ENCODE results near the gene METTL3.

The METTL3 gene

DNA sequence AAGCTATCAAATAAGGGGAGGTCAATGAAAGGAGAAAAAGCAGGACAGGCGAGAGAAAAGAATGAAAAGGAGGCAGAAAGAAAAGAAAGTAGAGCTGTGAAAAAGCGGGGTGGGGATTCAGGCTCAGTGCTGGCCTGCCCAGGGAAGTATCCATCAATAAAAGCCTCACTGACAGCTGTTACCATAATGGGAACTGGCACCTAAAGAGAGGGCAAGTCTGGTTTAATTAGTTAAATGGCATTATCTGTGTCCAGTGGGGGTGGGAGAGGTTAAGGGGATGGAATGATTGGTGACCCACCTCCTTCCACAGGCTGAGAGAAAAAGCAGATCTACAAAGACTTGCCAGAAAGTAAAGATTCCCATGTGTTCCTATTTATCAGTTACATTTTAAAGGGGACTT is 7.6 kb upstream of the METTL3 start:
- Histone ChIP-seq H3K27ac (ENCODE audit: low read length) (no peak overlapping the region), H3K27me3 (replicated peaks; ENCODE audit: insufficient read depth, low read length) (no peaks in the 10 kb centered on the region), H2AFZ (ENCODE audit: low read length) (no peak overlapping the region), H3K4me2 (ENCODE audit: low read depth, low read length) (no peak overlapping the region), H3K4me1 (ENCODE audit: low read length) (no peaks in the 10 kb centered on the region), H3K79me2 (ENCODE audit: low read length) (no peaks in the 10 kb centered on the region), H3K9me3 (replicated peaks; ENCODE audit: insufficient read depth, low read length) (no peaks in the 10 kb centered on the region), H3K9me2 (replicated peaks; ENCODE audit: insufficient read depth, low read length) (no peaks in the 10 kb centered on the region), H3K9ac (ENCODE audit: low read length) (no peak overlapping the region), H3K4me3 (ENCODE audit: low read length) (no peak overlapping the region), H4K20me1 (ENCODE audit: insufficient read depth, low read length) (no peaks in the 10 kb centered on the region), H3F3A (ENCODE audit: insufficient read depth, low read length) (no peaks in the 10 kb centered on the region), H3K36me3 (replicated peaks; ENCODE audit: insufficient read depth, low read length) (no peaks in the 10 kb centered on the region)
- DNase-seq: no peak
- TF ChIP-seq EZH2phosphoT487 (IDR thresholded peaks at IDR 0.05; ENCODE audit: low read length): no peak
- TF ChIP-seq, protein P1, sequence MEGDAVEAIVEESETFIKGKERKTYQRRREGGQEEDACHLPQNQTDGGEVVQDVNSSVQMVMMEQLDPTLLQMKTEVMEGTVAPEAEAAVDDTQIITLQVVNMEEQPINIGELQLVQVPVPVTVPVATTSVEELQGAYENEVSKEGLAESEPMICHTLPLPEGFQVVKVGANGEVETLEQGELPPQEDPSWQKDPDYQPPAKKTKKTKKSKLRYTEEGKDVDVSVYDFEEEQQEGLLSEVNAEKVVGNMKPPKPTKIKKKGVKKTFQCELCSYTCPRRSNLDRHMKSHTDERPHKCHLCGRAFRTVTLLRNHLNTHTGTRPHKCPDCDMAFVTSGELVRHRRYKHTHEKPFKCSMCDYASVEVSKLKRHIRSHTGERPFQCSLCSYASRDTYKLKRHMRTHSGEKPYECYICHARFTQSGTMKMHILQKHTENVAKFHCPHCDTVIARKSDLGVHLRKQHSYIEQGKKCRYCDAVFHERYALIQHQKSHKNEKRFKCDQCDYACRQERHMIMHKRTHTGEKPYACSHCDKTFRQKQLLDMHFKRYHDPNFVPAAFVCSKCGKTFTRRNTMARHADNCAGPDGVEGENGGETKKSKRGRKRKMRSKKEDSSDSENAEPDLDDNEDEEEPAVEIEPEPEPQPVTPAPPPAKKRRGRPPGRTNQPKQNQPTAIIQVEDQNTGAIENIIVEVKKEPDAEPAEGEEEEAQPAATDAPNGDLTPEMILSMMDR (IDR thresholded peaks at IDR 0.05; ENCODE audit: low read length): no peak
- no peak for TF ChIP-seq EZH2 (optimal IDR thresholded peaks at IDR 0.05; ENCODE audit: low read depth, low read length)

DNA sequence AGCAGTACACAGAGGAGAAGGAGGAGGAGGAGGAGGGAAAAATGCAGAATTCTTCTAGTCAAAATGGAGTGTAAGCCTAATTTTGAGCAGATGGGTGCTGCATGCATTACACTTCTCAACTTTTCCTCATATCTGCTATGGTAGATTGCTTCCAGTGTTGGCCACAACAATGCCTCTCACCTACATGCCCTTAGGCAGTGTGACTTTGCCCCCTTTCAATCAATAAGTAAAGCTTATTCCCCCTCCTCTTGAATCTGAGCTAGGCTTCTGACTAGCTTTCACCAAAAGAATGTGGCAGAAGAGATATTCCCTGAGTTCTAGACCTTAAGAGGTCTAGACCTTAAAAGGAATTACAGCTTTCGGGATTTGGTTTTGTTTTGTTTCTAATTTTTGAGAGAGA is 3.2 kb upstream of the METTL3 start:
- Histone ChIP-seq H3K79me2 (ENCODE audit: low read length) (peaks cover 18% of the 10 kb centered on the region), H3K27me3 (replicated peaks; ENCODE audit: insufficient read depth, low read length) (no peaks in the 10 kb centered on the region), H3K4me2 (ENCODE audit: low read depth, low read length) (no peak overlapping the region), H3K4me1 (ENCODE audit: low read length) (no peaks in the 10 kb centered on the region), H3F3A (ENCODE audit: insufficient read depth, low read length) (no peaks in the 10 kb centered on the region), H3K9me2 (replicated peaks; ENCODE audit: insufficient read depth, low read length) (no peaks in the 10 kb centered on the region), H2AFZ (ENCODE audit: low read length) (no peak overlapping the region), H3K27ac (ENCODE audit: low read length) (no peak overlapping the region), H3K36me3 (replicated peaks; ENCODE audit: insufficient read depth, low read length) (no peaks in the 10 kb centered on the region), H3K9me3 (replicated peaks; ENCODE audit: insufficient read depth, low read length) (no peaks in the 10 kb centered on the region), H4K20me1 (ENCODE audit: insufficient read depth, low read length) (no peaks in the 10 kb centered on the region), H3K9ac (ENCODE audit: low read length) (no peak overlapping the region), H3K4me3 (ENCODE audit: low read length) (no peak overlapping the region)
- no peak for DNase-seq
- TF ChIP-seq, protein P1 (IDR thresholded peaks at IDR 0.05; ENCODE audit: low read length): no peak
- no peak for TF ChIP-seq EZH2phosphoT487 (IDR thresholded peaks at IDR 0.05; ENCODE audit: low read length)
- no peak for TF ChIP-seq EZH2 (optimal IDR thresholded peaks at IDR 0.05; ENCODE audit: low read depth, low read length)

DNA sequence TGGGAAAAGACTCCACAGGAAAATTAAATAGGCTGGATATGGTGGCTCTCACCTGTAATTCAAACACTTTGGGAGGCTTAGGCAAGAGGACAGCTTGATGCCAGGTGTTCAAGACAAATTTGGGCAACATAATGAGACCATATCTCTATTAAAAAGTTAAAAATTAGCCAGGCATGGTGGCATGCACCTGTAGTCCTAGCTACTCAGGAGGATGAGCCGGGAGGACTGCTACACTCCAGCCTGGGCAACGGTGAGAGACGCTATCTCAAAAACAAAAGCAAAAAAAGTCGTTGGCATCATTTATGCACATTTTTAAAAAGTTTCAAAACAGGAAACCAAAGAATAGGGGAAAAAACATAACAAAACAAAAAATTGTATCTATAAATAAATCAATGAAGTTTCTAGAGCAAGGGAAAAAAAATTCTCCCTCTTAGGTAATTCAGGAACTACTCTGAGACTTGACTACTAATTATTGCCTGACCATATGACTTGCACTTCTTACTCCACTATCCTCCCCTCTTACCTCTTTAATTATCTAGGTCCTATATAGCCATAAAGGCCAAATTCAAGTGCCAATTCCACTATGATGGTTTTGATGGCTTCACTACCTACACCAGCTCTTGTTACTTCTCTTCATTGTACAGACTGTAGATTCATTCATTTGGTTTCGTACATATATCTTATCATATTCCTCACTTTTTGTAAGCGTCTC is 1.6 kb downstream of the METTL3 start:
- Histone ChIP-seq H3K27me3 (replicated peaks; ENCODE audit: insufficient read depth, low read length) (no peaks in the 10 kb centered on the region), H3K4me1 (ENCODE audit: low read length) (peaks cover 6% of the 10 kb centered on the region; the same call in 1 of the 2 replicates), H3K9me3 (replicated peaks; ENCODE audit: insufficient read depth, low read length) (no peaks in the 10 kb centered on the region), H3F3A (ENCODE audit: insufficient read depth, low read length) (peaks cover 8% of the 10 kb centered on the region; the same call in 1 of the 2 replicates), H3K36me3 (replicated peaks; ENCODE audit: insufficient read depth, low read length) (no peaks in the 10 kb centered on the region), H2AFZ (ENCODE audit: low read length) (no peak overlapping the region), H3K9ac (ENCODE audit: low read length) (no peak overlapping the region; the same call in 1 of the 2 replicates), H3K4me2 (ENCODE audit: low read depth, low read length) (peak overlapping the region; percentile 83), H3K9me2 (replicated peaks; ENCODE audit: insufficient read depth, low read length) (no peaks in the 10 kb centered on the region), H4K20me1 (ENCODE audit: insufficient read depth, low read length) (no peaks in the 10 kb centered on the region), H3K79me2 (ENCODE audit: low read length) (peaks cover 44% of the 10 kb centered on the region), H3K4me3 (ENCODE audit: low read length) (peak overlapping the region; percentile 83), H3K27ac (ENCODE audit: low read length) (no peak overlapping the region)
- TF ChIP-seq EZH2 (optimal IDR thresholded peaks at IDR 0.05; ENCODE audit: low read depth, low read length) (no peak), EZH2phosphoT487 (IDR thresholded peaks at IDR 0.05; ENCODE audit: low read length) (no peak)
- TF ChIP-seq, protein P1 (IDR thresholded peaks at IDR 0.05; ENCODE audit: low read length): no peak
- no peak for DNase-seq
